Endothelial cell of umbilical vein (primary cell): ENCODE data around the gene GNGT2. TPM values are rescaled to one million over a fixed set of nuclear protein-coding genes. Genes with fewer than 3 reads are reported as not detected.

Experiments
- Bru-seq: library from RNA; stranded (reverse); fragments of 400-500 nt; gene quantifications from one replicate; lab custom pipeline; 2021; lab: Mats Ljungman, UMichigan
- BruChase-seq, 2 experiments: library from RNA; stranded (reverse); fragments of 400-500 nt; gene quantifications; one replicate each; lab custom pipeline; 2021; lab: Mats Ljungman, UMichigan
- BruUV-seq: library from RNA; stranded (reverse); fragments of 400-500 nt; replicated peaks from 2 replicates; lab custom pipeline; 2021; lab: Mats Ljungman, UMichigan
- CTCF ChIA-PET: fragments of 300-600, 350-600 bp; sonication (Branson Sonifier 250); formaldehyde crosslinking; loops from one replicate; lab custom pipeline; 2021; ENCODE audit warnings: antibody characterized with exemption, inconsistent platforms; lab: Charles Lee
- POLR2A ChIA-PET: fragments of 300-600, 350-600 bp; sonication (Branson Sonifier 250); formaldehyde crosslinking; loops from one replicate; lab custom pipeline; 2021; ENCODE audit warnings: antibody characterized with exemption, inconsistent platforms; lab: Charles Lee
- DNase-seq: peaks from one replicate; pipeline ENCODE4 v3.0.0-alpha.2; 2011; ENCODE audit warnings: low read depth, low spot score
- FAIRE-seq: peaks from 2 replicates; lab custom pipeline; 2011; peaks lifted over from hg19 to GRCh38; lab: Jason Lieb, UNC
- H2AFZ ChIP-seq: 2 replicates; pipeline ENCODE4 v1.6.0; 2012; ENCODE audit warnings: low read depth, low read length, control low read depth, inconsistent platforms
- H3K27ac ChIP-seq: 2 replicates; pipeline ENCODE4 v1.5.1; 2011; ENCODE audit warnings: low read depth, mild to moderate bottlenecking, control low read depth, low read length, moderate library complexity; ENCODE audit not compliant: insufficient read depth
- H3K27me3 ChIP-seq, 2 experiments: 2 replicates each; pipeline versions ENCODE4 v1.6.0 to v1.6.1; 2011; ENCODE audit warnings: low read length in 2 of 2, mixed read lengths in 1 of 2; ENCODE audit not compliant: control insufficient read depth in 2 of 2, insufficient read depth in 2 of 2
- H3K36me3 ChIP-seq, 2 experiments: 2 replicates in 1 of 2; 3 replicates in 1 of 2; pipeline ENCODE4 v1.5.1; 2011; ENCODE audit warnings: low read length in 2 of 2, mild to moderate bottlenecking in 1 of 2, moderate library complexity in 1 of 2; ENCODE audit not compliant: control insufficient read depth in 2 of 2, insufficient read depth in 2 of 2; ENCODE audit errors: extremely low read depth in 1 of 2
- H3K4me1 ChIP-seq: 3 replicates; pipeline ENCODE4 v1.5.1; 2011; ENCODE audit warnings: mild to moderate bottlenecking, low read length; ENCODE audit not compliant: control insufficient read depth, insufficient read depth; ENCODE audit errors: extremely low read depth
- H3K4me2 ChIP-seq: 2 replicates; pipeline ENCODE4 v1.6.1; 2011; ENCODE audit warnings: low read length, control low read depth, mixed read lengths; ENCODE audit not compliant: insufficient read depth
- H3K4me3 ChIP-seq, 3 experiments: fragments of 200-600 bp in 1 of 3; sonication (generic), shearing (Covaris generic) in 1 of 3; replicated peaks in 1 of 3; 2 replicates each; pipeline ENCODE4 v1.5.1; 2011 to 2016; ENCODE audit warnings: control low read depth in 3 of 3, low read length in 3 of 3, mild to moderate bottlenecking in 2 of 3, inconsistent platforms in 1 of 3, low read depth in 1 of 3, moderate library complexity in 1 of 3; ENCODE audit not compliant: insufficient read depth in 1 of 3
- H3K79me2 ChIP-seq: 2 replicates; pipeline ENCODE4 v1.6.0; 2012; ENCODE audit warnings: low read length, inconsistent platforms; ENCODE audit not compliant: control insufficient read depth, insufficient read depth
- H3K9ac ChIP-seq: replicated peaks from 2 replicates; pipeline ENCODE3; 2011; ENCODE audit warnings: low read length, control low read depth; ENCODE audit not compliant: insufficient read depth; ENCODE audit errors: extremely low read depth
- H3K9me1 ChIP-seq: replicated peaks from 3 replicates; pipeline ENCODE4 v1.6.0; 2011; ENCODE audit warnings: mild to moderate bottlenecking, low read length; ENCODE audit not compliant: control insufficient read depth, insufficient read depth; ENCODE audit errors: extremely low read depth
- H3K9me3 ChIP-seq: replicated peaks from 2 replicates; pipeline ENCODE4 v1.5.1; 2012; ENCODE audit warnings: low read length, inconsistent platforms; ENCODE audit not compliant: control insufficient read depth, insufficient read depth
- H4K20me1 ChIP-seq: replicated peaks from 2 replicates; pipeline ENCODE3; 2011; ENCODE audit warnings: mild to moderate bottlenecking, low read length; ENCODE audit not compliant: control insufficient read depth, insufficient read depth; ENCODE audit errors: extremely low read depth
- FOS ChIP-seq: IDR thresholded peaks from 2 replicates; pipeline ENCODE4 v1.6.1; 2011; ENCODE audit warnings: mild to moderate bottlenecking, low read length, moderate library complexity, borderline replicate concordance; ENCODE audit not compliant: insufficient read depth
- JUN ChIP-seq: IDR thresholded peaks from 2 replicates; pipeline ENCODE4 v1.6.1; 2011; ENCODE audit warnings: borderline replicate concordance, low read depth; ENCODE audit not compliant: insufficient read length, insufficient read depth
- MYC ChIP-seq: IDR thresholded peaks from one replicate; pipeline ENCODE4 v1.6.1; 2011; ENCODE audit warnings: mild to moderate bottlenecking, low read depth, low read length
- POLR2A ChIP-seq: IDR thresholded peaks from 2 replicates; pipeline ENCODE4 v1.6.1; 2012; ENCODE audit warnings: low read depth, mild to moderate bottlenecking, control low read depth, low read length
- dilution Hi-C: fragments of 300-500 bp; cut with MboI; formaldehyde crosslinking; loops from one replicate; pipeline ENCODE4 v1.15.0; 2019; ENCODE audit warnings: low sequenced_read_pairs; ENCODE audit not compliant: extremely low pct_ligation_motif_present
- intact Hi-C: fragments of 100-400 bp; cut with micrococcal nuclease; formaldehyde crosslinking; loops from one replicate; pipeline ENCODE4 v1.10.0; 2022
- long read RNA-seq: library from polyadenylated mRNA; stranded (forward); transcript quantifications from one replicate; pipeline ENCODE4 v2.0.0, GENCODE V29; 2021
- polyA minus RNA-seq, 3 experiments: library from RNA; depleted of rRNA, polyadenylated mRNA; stranded (reverse); fragments of >200 nt; gene quantifications; 1 replicate in 1 of 3; 2 replicates in 2 of 3; pipeline ENCODE4 v1.2.3, GENCODE V29; 2011
- polyA plus RNA-seq, 4 experiments: library from polyadenylated mRNA; depleted of rRNA in 3 of 4; stranded (reverse) in 3 of 4; unstranded in 1 of 4; fragments of >200 nt; gene quantifications; 2 replicates each; pipeline versions ENCODE4 v1.2.1 to v1.2.3, GENCODE V29; 2011 to 2012; ENCODE audit warnings: missing spikeins in 1 of 4
- total RNA-seq: library from RNA; stranded (reverse); gene quantifications from 2 replicates; pipeline ENCODE4 v1.2.3, GENCODE V29; 2021
- TF ChIP-seq, protein P1 (sequence below), 2 donors: IDR thresholded peaks; 1 replicate in 1 of 2; 2 replicates in 1 of 2; pipeline ENCODE4 v1.5.1; 2011; ENCODE audit warnings: low read length in 2 of 2, mild to moderate bottlenecking in 2 of 2, moderate library complexity in 2 of 2, control low read depth in 1 of 2, inconsistent platforms in 1 of 2, low read depth in 1 of 2; ENCODE audit not compliant: insufficient read depth in 1 of 2; ENCODE audit errors: extremely low read depth in 1 of 2

The GNGT2 gene
- total RNA-seq (3.7 and 3.8 TPM in 2 replicates), polyA plus RNA-seq (2.1 and 2.8 TPM in 2 replicates), polyA minus RNA-seq (2.3 and 3.9 TPM in 2 replicates), Bru-seq, nascent RNA (percentile 37 among the genes with signal in this experiment), BruChase-seq, experiment 1, labeled RNA remaining after a 6-hour chase (percentile 43 among the genes with signal in this experiment), BruChase-seq, experiment 2, labeled RNA remaining after a 2-hour chase (percentile 39 among the genes with signal in this experiment)
- polyA plus RNA-seq (2011; cell fraction: cytosol; rRNA removed) = 5.1 and 5.6 TPM in 2 replicates
- 2.5 and 3.4 TPM in 2 replicates for polyA plus RNA-seq (2011; cell fraction: nucleus; rRNA removed)
- 5.7 and 9.7 TPM in 2 replicates for polyA plus RNA-seq (2012)
- polyA minus RNA-seq (2011; cell fraction: cytosol; rRNA and poly(A)+ RNA removed) = not detected
- 1.5 TPM in 1 of 2 replicates, not detected in the other for polyA minus RNA-seq (2011; cell fraction: nucleus; rRNA and poly(A)+ RNA removed)
- long read RNA-seq, partial matches to known transcripts = 0 of 12 reads
- long read RNA-seq, other reads (novel, unspliced or antisense) = 10 of 12 reads

DNA sequence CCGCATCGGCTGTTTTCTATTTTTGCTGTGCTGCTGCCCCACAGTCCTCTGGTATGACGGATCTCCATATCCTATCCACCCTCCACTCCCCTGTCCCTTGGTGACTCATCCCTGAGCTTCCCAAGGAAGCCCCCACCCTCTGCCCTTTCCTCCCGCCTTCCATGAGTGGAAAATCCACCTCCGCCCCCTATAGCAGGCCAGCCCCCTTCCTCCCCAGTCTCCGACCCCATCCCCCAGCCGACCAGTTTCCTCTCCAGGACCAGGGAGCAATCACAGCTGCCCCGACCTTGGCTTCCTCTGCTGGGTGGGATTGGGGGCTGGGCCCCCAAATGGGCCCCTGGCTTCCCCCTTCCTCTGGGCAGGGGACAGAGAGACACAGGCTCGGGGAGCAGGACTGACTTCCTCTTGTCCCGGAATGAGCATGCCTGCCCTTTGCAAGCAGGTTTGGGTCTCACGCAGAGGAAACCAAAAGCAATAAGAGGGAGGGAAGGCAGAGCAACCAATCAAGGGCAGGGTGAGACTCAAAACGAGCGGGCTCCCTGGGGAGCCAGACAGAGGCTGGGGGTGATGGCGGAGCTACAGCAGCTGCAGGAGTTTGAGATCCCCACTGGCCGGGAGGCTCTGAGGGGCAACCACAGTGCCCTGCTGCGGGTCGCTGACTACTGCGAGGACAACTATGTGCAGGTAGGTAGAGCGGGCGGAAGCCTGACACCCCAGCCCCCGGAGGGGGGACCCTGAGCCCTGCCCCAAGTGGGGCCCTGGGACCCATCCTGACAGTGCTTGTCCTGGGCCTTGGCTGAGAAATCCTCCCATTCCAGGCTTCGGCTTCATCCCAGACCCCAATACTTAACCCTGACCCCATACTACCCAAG, at the start of gene GNGT2, which contains the start of gene ABI3:
TSS of gene GNGT2 (minus strand) at position 417 of the 872 bp plus-strand sequence. CDS start 3,152 bp downstream, outside the sequence.
TSS of gene ABI3 (plus strand) at position 550 of the 872 bp plus-strand sequence. CDS start at position 568, 18 bp downstream.
- POLR2A ChIA-PET = interaction anchor here (0.6 kb wide), 1 partner anchor 93 kb away, joined by 6 read pairs; no protein-coding TSS in a partner anchor

More for the DNA sequence above, at the start of gene GNGT2, which contains the start of gene ABI3:
- dilution Hi-C loops (no loop called here), intact Hi-C loops (loop anchor here (1.0 kb wide), 2 partner anchors 9 to 18 kb away; no protein-coding TSS in a partner anchor)
- TF ChIP-seq FOS = peak; percentile 86
- TF ChIP-seq, protein P1, sequence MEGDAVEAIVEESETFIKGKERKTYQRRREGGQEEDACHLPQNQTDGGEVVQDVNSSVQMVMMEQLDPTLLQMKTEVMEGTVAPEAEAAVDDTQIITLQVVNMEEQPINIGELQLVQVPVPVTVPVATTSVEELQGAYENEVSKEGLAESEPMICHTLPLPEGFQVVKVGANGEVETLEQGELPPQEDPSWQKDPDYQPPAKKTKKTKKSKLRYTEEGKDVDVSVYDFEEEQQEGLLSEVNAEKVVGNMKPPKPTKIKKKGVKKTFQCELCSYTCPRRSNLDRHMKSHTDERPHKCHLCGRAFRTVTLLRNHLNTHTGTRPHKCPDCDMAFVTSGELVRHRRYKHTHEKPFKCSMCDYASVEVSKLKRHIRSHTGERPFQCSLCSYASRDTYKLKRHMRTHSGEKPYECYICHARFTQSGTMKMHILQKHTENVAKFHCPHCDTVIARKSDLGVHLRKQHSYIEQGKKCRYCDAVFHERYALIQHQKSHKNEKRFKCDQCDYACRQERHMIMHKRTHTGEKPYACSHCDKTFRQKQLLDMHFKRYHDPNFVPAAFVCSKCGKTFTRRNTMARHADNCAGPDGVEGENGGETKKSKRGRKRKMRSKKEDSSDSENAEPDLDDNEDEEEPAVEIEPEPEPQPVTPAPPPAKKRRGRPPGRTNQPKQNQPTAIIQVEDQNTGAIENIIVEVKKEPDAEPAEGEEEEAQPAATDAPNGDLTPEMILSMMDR (IDR thresholded peaks at IDR 0.05; ENCODE audit: extremely low read depth in 1 of 2, insufficient read depth in 1 of 2, low read depth in 1 of 2, low read length in 2 of 2) = no peak
- no peak for TF ChIP-seq MYC
- TF ChIP-seq JUN = peak; percentile 81
- peak; percentile 64 for TF ChIP-seq POLR2A
- FAIRE-seq (peak; percentile 97), DNase-seq (peak; percentile 87)
- BruUV-seq = TSS peak; percentile 43
- Histone ChIP-seq H2AFZ (peak within 1 kb of the TSS; percentile 43), H3K4me1 (peaks cover 62% of the 10 kb centered on the region), H3K79me2 (peaks cover 44% of the 10 kb centered on the region), H3K9ac (peak within 1 kb of the TSS; percentile 54), H3K27me3 (no peaks in the 10 kb centered on the region), H3K4me3 (peak within 1 kb of the TSS; percentile 47 to 74 (median 59)), H3K36me3 (no peaks in the 10 kb centered on the region), H3K9me1 (no peaks in the 10 kb centered on the region), H4K20me1 (no peaks in the 10 kb centered on the region), H3K4me2 (peak within 1 kb of the TSS; percentile 88), H3K9me3 (no peaks in the 10 kb centered on the region), H3K27ac (peak within 1 kb of the TSS; percentile 73)
- CTCF ChIA-PET = interaction anchor here (0.7 to 3.1 kb wide), 9 partner anchors 12 to 20 kb away, joined by 3 to 14 read pairs (median 8); no protein-coding TSS in a partner anchor
